CD4-positive, alpha-beta T cell treated with Interleukin-10 for 1 hour (primary cell): ENCODE results near the gene SSBP3.

Experiments
- DNase-seq: peaks from one replicate; pipeline ENCODE4 v3.0.0-alpha.2; 2020

SSBP3 gene

GRCh38 chr1:54371038-54371941 lies 34.9 kb downstream of the SSBP3 start:
- DNase-seq = no peak

- no peak for DNase-seq
Observed at GRCh38 chr1:54370287-54370989, 35.8 kb downstream of the SSBP3 start.

GRCh38 chr1:54367613-54368012 lies 38.6 kb downstream of the SSBP3 start:
- no peak for DNase-seq

GRCh38 chr1:54365847-54366246 lies 40.3 kb downstream of the SSBP3 start:
- DNase-seq = no peak

- DNase-seq = no peak
Observed at GRCh38 chr1:54365398-54365797, 40.8 kb downstream of the SSBP3 start.

GRCh38 chr1:54364995-54365394 lies 41.2 kb downstream of the SSBP3 start:
- DNase-seq = no peak

- no peak for DNase-seq
Observed at GRCh38 chr1:54364582-54364981, 41.6 kb downstream of the SSBP3 start.

GRCh38 chr1:54363925-54364324 lies 42.3 kb downstream of the SSBP3 start:
- DNase-seq = no peak

GRCh38 chr1:54362881-54363340 lies 43.3 kb downstream of the SSBP3 start:
- DNase-seq = no peak

- DNase-seq = no peak
Observed at GRCh38 chr1:54361342-54361741, 44.9 kb downstream of the SSBP3 start.

GRCh38 chr1:54360165-54361005 lies 45.8 kb downstream of the SSBP3 start:
- no peak for DNase-seq

GRCh38 chr1:54359393-54360162 lies 46.6 kb downstream of the SSBP3 start:
- DNase-seq = no peak

- no peak for DNase-seq
Observed at GRCh38 chr1:54358503-54359168, 47.6 kb downstream of the SSBP3 start.

GRCh38 chr1:54357967-54358366 lies 48.2 kb downstream of the SSBP3 start:
- no peak for DNase-seq

GRCh38 chr1:54356680-54357147 lies 49.5 kb downstream of the SSBP3 start:
- peak; percentile 49 for DNase-seq

- peak; percentile 21 for DNase-seq
Observed at GRCh38 chr1:54355931-54356679, 50.1 kb downstream of the SSBP3 start.

- DNase-seq = no peak
Observed at GRCh38 chr1:54354899-54355298, 51.3 kb downstream of the SSBP3 start.

GRCh38 chr1:54353959-54354358 lies 52.2 kb downstream of the SSBP3 start:
- DNase-seq = no peak

- no peak for DNase-seq
Observed at GRCh38 chr1:54352755-54353154, 53.4 kb downstream of the SSBP3 start.

- no peak for DNase-seq
Observed at GRCh38 chr1:54350360-54350759, 55.8 kb downstream of the SSBP3 start.

GRCh38 chr1:54348700-54349021 lies 57.5 kb downstream of the SSBP3 start:
- no peak for DNase-seq
